CD4-positive, CD25-positive, alpha-beta regulatory T cell (primary cell): ENCODE measurements around the gene SLFN5. TPM values are rescaled to one million over a fixed set of nuclear protein-coding genes. Genes with fewer than 3 reads are reported as not detected.

ENCODE experiments used
- ATAC-seq, 2 donors: fragments of 150-1000 bp; cut with Tn5 transposase; one replicate each; pipeline ENCODE4 v1.10.0; 2021; ENCODE audit warnings: low read depth in 2 of 2, moderate number of reproducible peaks in 2 of 2, moderate library complexity in 1 of 2
- DNase-seq, 3 donors: peaks; one replicate each; pipeline versions ENCODE4 v3.0.0 to v3.0.0-alpha.2; 2012 to 2022; ENCODE audit warnings: mixed read lengths in 1 of 3
- H3K27ac ChIP-seq: one replicate; pipeline ENCODE4 v1.7.0; 2013; ENCODE audit warnings: mild to moderate bottlenecking, low read length; ENCODE audit not compliant: insufficient read depth, poor library complexity, severe bottlenecking
- H3K27me3 ChIP-seq: one replicate; pipeline ENCODE4 v1.7.0; 2013; ENCODE audit warnings: low read length; ENCODE audit not compliant: control insufficient read depth, insufficient read depth
- H3K36me3 ChIP-seq: one replicate; pipeline ENCODE4 v1.7.0; 2013; ENCODE audit warnings: mild to moderate bottlenecking, low read length, moderate library complexity; ENCODE audit not compliant: control insufficient read depth, insufficient read depth
- H3K4me1 ChIP-seq: 2 replicates; pipeline ENCODE4 v1.7.0; 2013; ENCODE audit warnings: mild to moderate bottlenecking, low read length; ENCODE audit not compliant: insufficient read depth, control insufficient read depth, poor library complexity, severe bottlenecking
- H3K4me3 ChIP-seq: one replicate; pipeline ENCODE4 v1.7.0; 2013; ENCODE audit warnings: low read depth, mild to moderate bottlenecking, low read length, moderate library complexity
- H3K9me3 ChIP-seq, 2 experiments: 1 replicate in 1 of 2; 2 replicates in 1 of 2; pipeline ENCODE4 v1.7.0; 2013; ENCODE audit warnings: low read length in 2 of 2, mild to moderate bottlenecking in 1 of 2, moderate library complexity in 1 of 2; ENCODE audit not compliant: control insufficient read depth in 2 of 2
- H3K27ac Mint-ChIP-seq, 3 donors: one replicate each; pipeline ENCODE4 v1.8.0; 2020 to 2022; ENCODE audit warnings: mild to moderate bottlenecking in 3 of 3, mixed read lengths in 3 of 3, moderate library complexity in 2 of 3
- H3K27me3 Mint-ChIP-seq: one replicate; pipeline ENCODE4 v1.8.0; 2022; ENCODE audit warnings: mild to moderate bottlenecking, mixed read lengths
- H3K36me3 Mint-ChIP-seq: one replicate; pipeline ENCODE4 v1.8.0; 2020; ENCODE audit warnings: mixed read lengths
- H3K4me1 Mint-ChIP-seq, 4 donors: one replicate each; pipeline ENCODE4 v1.8.0; 2020 to 2022; ENCODE audit warnings: mixed read lengths in 4 of 4, mild to moderate bottlenecking in 1 of 4
- H3K4me3 Mint-ChIP-seq, 4 donors: one replicate each; pipeline ENCODE4 v1.8.0; 2020 to 2022; ENCODE audit warnings: mild to moderate bottlenecking in 4 of 4, mixed read lengths in 4 of 4, moderate library complexity in 3 of 4
- H3K9me3 Mint-ChIP-seq, 7 donors: one replicate each; pipeline ENCODE4 v1.8.0; 2020 to 2022; ENCODE audit warnings: mixed read lengths in 7 of 7, mild to moderate bottlenecking in 3 of 7, moderate library complexity in 2 of 7
- polyA plus RNA-seq, 4 donors: library from polyadenylated mRNA; unstranded; fragments of 300-500 nt; fragmentation: Illumina TruSeq; gene quantifications; one replicate each; pipeline ENCODE4 v1.2.3, GENCODE V29; 2021
- total RNA-seq: library from RNA; stranded (reverse); gene quantifications from one replicate; pipeline ENCODE4 v1.2.3, GENCODE V29; 2022

SLFN5 gene
- total and polyA plus RNA-seq, 5 donors from 2014 or later, result 122 to 221 (median 185) TPM

- Mint-ChIP-seq H3K4me1 (peaks cover 25 to 90% (median 76%) of the 10 kb centered on the region in 4 donors), H3K4me3 (peak overlapping the region; percentile 42 to 86 (median 85)), H3K27ac (peak overlapping the region; percentile 92 to 100 (median 94)), H3K27me3 (no peaks in the 10 kb centered on the region), H3K9me3 (no peaks in the 10 kb centered on the region), H3K36me3 (no peaks in the 10 kb centered on the region)
- peaks cover 86% of the 10 kb centered on the region for H3K4me1 ChIP-seq
- H3K36me3 ChIP-seq, result no peaks in the 10 kb centered on the region
- H3K9me3 ChIP-seq, result no peaks in the 10 kb centered on the region
- peak; percentile 48 to 95 (median 91) for DNase-seq
- H3K4me3 ChIP-seq, result peak overlapping the region; percentile 85
- peak overlapping the region; percentile 93 for H3K27ac ChIP-seq
- no peaks in the 10 kb centered on the region for H3K27me3 ChIP-seq
- ATAC-seq, result peak; percentile 84
Observed at GRCh38 chr17:35214192-35214591, 28.7 kb upstream of the SLFN5 start.

- peak overlapping the region; percentile 42 to 86 (median 85) for H3K4me3 Mint-ChIP-seq
- peaks cover 91% of the 10 kb centered on the region for H3K4me1 ChIP-seq
Observed at GRCh38 chr17:35214631-35215273, 28.1 kb upstream of the SLFN5 start.

GRCh38 chr17:35217107-35217506 is 25.8 kb upstream of the SLFN5 start:
- Mint-ChIP-seq H3K4me3 (peak overlapping the region; percentile 39 to 79 (median 58)), H3K36me3 (peaks cover 7% of the 10 kb centered on the region), H3K27ac (peak overlapping the region; percentile 92 to 100 (median 94)), H3K27me3 (no peaks in the 10 kb centered on the region), H3K9me3 (no peaks in the 10 kb centered on the region), H3K4me1 (peaks cover 34 to 91% (median 75%) of the 10 kb centered on the region in 4 donors)
- Histone ChIP-seq H3K27me3 (no peaks in the 10 kb centered on the region), H3K9me3 (no peaks in the 10 kb centered on the region), H3K4me3 (peak overlapping the region; percentile 85), H3K4me1 (peaks cover 83% of the 10 kb centered on the region), H3K27ac (peak overlapping the region; percentile 93), H3K36me3 (no peaks in the 10 kb centered on the region)
- DNase-seq, result no peak
- ATAC-seq, result no peak

More at GRCh38 chr17:35214631-35215273, 28.1 kb upstream of the SLFN5 start:
- Histone ChIP-seq H3K4me3 (peak overlapping the region; percentile 85), H3K9me3 (no peaks in the 10 kb centered on the region), H3K27me3 (no peaks in the 10 kb centered on the region), H3K36me3 (no peaks in the 10 kb centered on the region), H3K27ac (peak overlapping the region; percentile 93)
- peak; percentile 16 to 86 (median 66) for DNase-seq
- peak overlapping the region; percentile 92 to 100 (median 94) for H3K27ac Mint-ChIP-seq
- H3K9me3 Mint-ChIP-seq, result no peaks in the 10 kb centered on the region
- ATAC-seq, result peak; percentile 54 to 63
- no peaks in the 10 kb centered on the region for H3K27me3 Mint-ChIP-seq
- H3K4me1 Mint-ChIP-seq, result peaks cover 26 to 90% (median 75%) of the 10 kb centered on the region in 4 donors
- no peaks in the 10 kb centered on the region for H3K36me3 Mint-ChIP-seq

GRCh38 chr17:35218915-35219314 is 24.0 kb upstream of the SLFN5 start:
- H3K27me3 ChIP-seq, result no peaks in the 10 kb centered on the region
- peak in 1 of 3 donors; percentile 30 for DNase-seq
- H3K36me3 Mint-ChIP-seq, result peaks cover 12% of the 10 kb centered on the region
- H3K4me3 ChIP-seq, result peak overlapping the region; percentile 86
- H3K27me3 Mint-ChIP-seq, result no peaks in the 10 kb centered on the region
- H3K9me3 ChIP-seq, result no peaks in the 10 kb centered on the region
- peaks cover 0 to 7% (median 0%) of the 10 kb centered on the region in 7 donors for H3K9me3 Mint-ChIP-seq
- peak overlapping the region; percentile 91 to 94 (median 93) for H3K27ac Mint-ChIP-seq
- H3K4me1 ChIP-seq, result peaks cover 65% of the 10 kb centered on the region
- H3K36me3 ChIP-seq, result no peaks in the 10 kb centered on the region
- H3K4me3 Mint-ChIP-seq, result peak overlapping the region; percentile 66 to 90 (median 83)
- ATAC-seq, result no peak
- H3K4me1 Mint-ChIP-seq, result peaks cover 37 to 82% (median 60%) of the 10 kb centered on the region in 4 donors
- peak overlapping the region; percentile 74 for H3K27ac ChIP-seq

GRCh38 chr17:35222452-35222851 is 20.4 kb upstream of the SLFN5 start:
- ATAC-seq (no peak), DNase-seq (no peak)
- Mint-ChIP-seq H3K27me3 (no peaks in the 10 kb centered on the region), H3K9me3 (peaks cover 0 to 7% (median 0%) of the 10 kb centered on the region in 7 donors), H3K36me3 (peaks cover 21% of the 10 kb centered on the region), H3K4me3 (peak overlapping the region in 1 of 4 donors; percentile 67), H3K27ac (peak overlapping the region in 1 of 3 donors; percentile 49), H3K4me1 (peaks cover 37 to 65% (median 45%) of the 10 kb centered on the region in 4 donors)
- no peak overlapping the region for H3K27ac ChIP-seq
- H3K4me3 ChIP-seq, result no peak overlapping the region
- H3K27me3 ChIP-seq, result no peaks in the 10 kb centered on the region
- H3K4me1 ChIP-seq, result peaks cover 32% of the 10 kb centered on the region
- peaks cover 4% of the 10 kb centered on the region for H3K36me3 ChIP-seq
- H3K9me3 ChIP-seq, result no peaks in the 10 kb centered on the region

- Histone ChIP-seq H3K36me3 (peaks cover 4% of the 10 kb centered on the region), H3K4me3 (peak overlapping the region; percentile 13), H3K4me1 (peaks cover 12% of the 10 kb centered on the region), H3K27me3 (no peaks in the 10 kb centered on the region), H3K9me3 (no peaks in the 10 kb centered on the region), H3K27ac (no peak overlapping the region)
- Mint-ChIP-seq H3K4me3 (no peak overlapping the region), H3K27ac (peak overlapping the region in 2 of 3 donors; percentile 0 to 81), H3K27me3 (no peaks in the 10 kb centered on the region), H3K9me3 (peaks cover 0 to 7% (median 0%) of the 10 kb centered on the region in 7 donors), H3K36me3 (peaks cover 31% of the 10 kb centered on the region), H3K4me1 (peaks cover 31 to 65% (median 43%) of the 10 kb centered on the region in 4 donors)
- DNase-seq (no peak), ATAC-seq (no peak)
Observed at GRCh38 chr17:35224436-35224835, 18.4 kb upstream of the SLFN5 start.

GRCh38 chr17:35227546-35227945 is 15.3 kb upstream of the SLFN5 start:
- Histone ChIP-seq H3K36me3 (peaks cover 4% of the 10 kb centered on the region), H3K27me3 (no peaks in the 10 kb centered on the region), H3K27ac (no peak overlapping the region), H3K4me1 (peaks cover 9% of the 10 kb centered on the region), H3K9me3 (no peaks in the 10 kb centered on the region), H3K4me3 (no peak overlapping the region)
- H3K4me1 Mint-ChIP-seq, result peaks cover 40 to 65% (median 43%) of the 10 kb centered on the region in 4 donors
- ATAC-seq (no peak), DNase-seq (no peak)
- peak overlapping the region in 1 of 4 donors; percentile 11 for H3K4me3 Mint-ChIP-seq
- H3K27me3 Mint-ChIP-seq, result no peaks in the 10 kb centered on the region
- H3K27ac Mint-ChIP-seq, result peak overlapping the region in 2 of 3 donors; percentile 43 to 56
- H3K9me3 Mint-ChIP-seq, result peaks cover 0 to 11% (median 2%) of the 10 kb centered on the region in 7 donors
- peaks cover 46% of the 10 kb centered on the region for H3K36me3 Mint-ChIP-seq
